Subcutaneous abdominal adipose tissue (tissue), 5 donors: ENCODE measurements around the gene MYH11.
A peak's percentile ranks its signal among the peaks of the same experiment; 100 is the strongest.
"Not testable (repeated sequence)": the region's sequence is repeated elsewhere in the genome, so short reads cannot be mapped to it uniquely, and the experiment has no call there.

ENCODE experiments used
- H3K27ac ChIP-seq: one replicate; pipeline ENCODE4 v1.7.0; 2013; ENCODE audit warnings: low read depth, mild to moderate bottlenecking, inconsistent platforms, low read length, moderate library complexity
- H3K27me3 ChIP-seq, 5 donors: one replicate each; pipeline ENCODE4 v1.7.0; 2013; ENCODE audit warnings: low read length in 5 of 5, inconsistent platforms in 1 of 5; ENCODE audit not compliant: control insufficient read depth in 5 of 5, insufficient read depth in 4 of 5
- H3K36me3 ChIP-seq, 5 donors: one replicate each; pipeline ENCODE4 v1.7.0; 2013; ENCODE audit warnings: low read length in 5 of 5; ENCODE audit not compliant: control insufficient read depth in 5 of 5, insufficient read depth in 5 of 5
- H3K4me1 ChIP-seq, 5 donors: one replicate each; pipeline ENCODE4 v1.7.0; 2013; ENCODE audit warnings: low read length in 5 of 5, mild to moderate bottlenecking in 3 of 5, moderate library complexity in 1 of 5; ENCODE audit not compliant: control insufficient read depth in 5 of 5, insufficient read depth in 5 of 5
- H3K4me3 ChIP-seq, 5 donors: one replicate each; pipeline ENCODE4 v1.7.0; 2013; ENCODE audit warnings: low read length in 5 of 5, low read depth in 1 of 5
- H3K9ac ChIP-seq, 5 donors: one replicate each; pipeline ENCODE4 v1.7.0; 2013; ENCODE audit warnings: low read length in 5 of 5, mild to moderate bottlenecking in 4 of 5, moderate library complexity in 3 of 5
- H3K9me3 ChIP-seq, 5 donors: one replicate each; pipeline ENCODE4 v1.7.0; 2013; ENCODE audit warnings: low read length in 5 of 5; ENCODE audit not compliant: control insufficient read depth in 5 of 5
- donor health status: healthy.
- donor health status: healthy.
- donor health status: healthy.
- donor health status: healthy.
- donor health status: healthy.

The MYH11 gene

GRCh38 chr16:15858921-15859668 lies 2.3 kb upstream of the MYH11 start:
- H3K27ac ChIP-seq = no peak overlapping the region
- no peaks in the 10 kb centered on the region for H3K36me3 ChIP-seq
- no peaks in the 10 kb centered on the region for H3K9me3 ChIP-seq
- peaks cover 2 to 19% (median 18%) of the 10 kb centered on the region in 5 donors for H3K4me1 ChIP-seq
- H3K27me3 ChIP-seq = peaks cover 8 to 32% (median 20%) of the 10 kb centered on the region in 5 donors
- no peak overlapping the region for H3K4me3 ChIP-seq
- H3K9ac ChIP-seq = no peak overlapping the region

DNA sequence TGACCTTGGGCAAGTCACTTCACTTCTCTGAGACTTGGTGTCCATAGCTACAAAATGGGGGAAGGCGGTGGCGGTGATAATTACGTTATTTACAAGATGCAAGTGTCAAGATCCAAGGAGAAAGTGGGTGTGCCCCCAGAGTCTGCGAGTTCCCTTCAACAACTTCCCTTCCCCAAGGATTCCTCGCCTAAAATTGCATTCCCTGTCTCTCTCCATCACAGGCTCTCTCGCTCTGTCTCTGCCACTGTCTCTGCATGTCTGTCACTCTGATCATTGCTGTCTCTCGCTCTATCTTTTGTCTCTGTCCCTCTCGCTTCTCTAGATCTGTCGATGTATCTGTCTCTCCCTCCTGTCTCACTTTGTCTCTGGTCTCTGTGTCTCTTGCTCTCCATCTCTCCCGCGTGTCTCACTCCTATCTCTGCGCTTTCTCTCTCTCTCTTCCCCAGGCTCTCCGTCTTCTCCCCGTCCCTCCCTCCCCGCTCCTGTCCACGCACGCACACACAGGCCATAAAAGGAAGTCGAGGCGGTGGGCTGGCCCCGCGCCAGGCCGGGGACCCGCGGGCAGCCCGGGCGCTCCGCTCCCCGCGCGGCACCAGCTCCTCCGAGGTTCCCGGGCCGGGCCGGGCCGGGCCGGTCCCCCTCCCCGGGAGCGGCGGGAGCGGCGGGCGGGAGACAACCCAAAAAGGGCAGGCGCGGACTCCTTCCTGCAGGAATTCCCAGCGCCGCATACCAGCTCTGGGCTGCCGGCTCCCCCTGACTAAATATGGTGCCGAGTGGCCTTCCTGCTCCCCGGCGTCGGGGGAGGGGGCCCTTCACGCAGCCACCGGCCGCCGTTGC lies 1.1 kb upstream of the MYH11 start:
- Histone ChIP-seq H3K9ac (no peak overlapping the region), H3K4me1 (peaks cover 2 to 19% (median 18%) of the 10 kb centered on the region in 5 donors)

GRCh38 chr16:15856182-15856581 lies 646 bp downstream of the MYH11 start:
- Histone ChIP-seq H3K36me3 (no peaks in the 10 kb centered on the region), H3K4me3 (no peak overlapping the region), H3K27ac (no peak overlapping the region), H3K9ac (no peak overlapping the region), H3K4me1 (peaks cover 2 to 19% (median 18%) of the 10 kb centered on the region in 5 donors), H3K27me3 (peaks cover 8 to 32% (median 20%) of the 10 kb centered on the region in 5 donors), H3K9me3 (no peaks in the 10 kb centered on the region)

More for the DNA sequence above, 1.1 kb upstream of the MYH11 start:
- H3K9me3 ChIP-seq = no peaks in the 10 kb centered on the region
- peak overlapping the region; percentile 43 to 72 (median 66) for H3K4me3 ChIP-seq
- no peaks in the 10 kb centered on the region for H3K36me3 ChIP-seq
- peaks cover 8 to 32% (median 20%) of the 10 kb centered on the region in 5 donors for H3K27me3 ChIP-seq
- H3K27ac ChIP-seq = no peak overlapping the region

DNA sequence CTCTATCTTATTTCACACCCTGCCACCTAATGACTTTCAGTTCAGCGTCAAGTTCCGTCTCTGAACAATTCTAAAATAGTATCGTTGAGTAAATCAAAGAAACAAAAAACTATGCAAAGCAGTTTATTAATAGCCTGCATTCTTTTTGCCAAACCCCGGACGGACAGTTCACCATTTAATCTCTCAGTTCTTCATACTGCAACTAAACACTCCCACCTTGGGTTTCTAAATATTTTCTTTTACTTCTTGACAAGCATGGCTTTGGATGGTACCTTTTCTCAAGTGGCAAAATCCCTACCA lies 1.2 kb downstream of the MYH11 start:
- no peaks in the 10 kb centered on the region for H3K9me3 ChIP-seq
- no peaks in the 10 kb centered on the region for H3K36me3 ChIP-seq
- no peak overlapping the region for H3K4me3 ChIP-seq
- peaks cover 8 to 32% (median 20%) of the 10 kb centered on the region in 5 donors for H3K27me3 ChIP-seq
- no peak overlapping the region for H3K9ac ChIP-seq
- peaks cover 2 to 19% (median 18%) of the 10 kb centered on the region in 5 donors for H3K4me1 ChIP-seq
- no peak overlapping the region for H3K27ac ChIP-seq

DNA sequence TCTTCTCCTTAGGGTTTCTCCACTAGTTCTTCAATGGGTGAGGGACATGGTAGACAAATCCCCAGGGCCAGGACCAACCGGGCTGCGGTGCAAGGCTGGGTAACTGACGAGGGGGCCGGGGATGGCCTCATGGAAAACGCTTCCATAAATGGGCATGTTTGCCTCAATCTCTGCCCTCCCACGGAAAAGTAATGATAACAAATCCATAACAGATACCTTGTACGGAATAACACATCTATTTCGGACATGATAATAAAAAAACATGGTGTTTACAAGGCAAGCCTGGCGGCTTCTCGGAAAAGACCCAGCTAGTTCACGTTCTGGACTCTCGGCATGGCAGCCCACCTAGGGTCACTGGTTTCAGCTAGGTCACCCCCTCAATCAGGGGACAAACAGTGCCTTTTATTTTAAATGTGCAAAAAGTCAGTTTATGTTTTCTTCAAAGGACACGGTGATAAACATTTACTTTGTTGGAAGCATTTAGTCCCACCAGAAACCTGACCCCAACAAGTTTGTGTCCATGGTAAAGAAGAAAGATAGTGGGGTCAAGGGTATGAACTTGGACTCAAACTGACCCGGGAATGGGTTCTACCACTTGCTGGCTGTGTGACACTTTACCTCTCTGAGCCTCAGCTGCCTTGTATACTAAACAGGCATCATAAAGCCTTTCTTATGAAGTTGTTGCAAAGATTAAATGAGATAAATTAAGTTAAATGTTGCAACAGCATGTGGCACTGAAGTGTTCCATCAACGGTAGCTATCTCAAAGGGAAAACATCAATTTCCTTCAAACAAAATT lies 1.7 kb downstream of the MYH11 start:
- peaks cover 2 to 19% (median 18%) of the 10 kb centered on the region in 5 donors for H3K4me1 ChIP-seq
- no peak overlapping the region for H3K4me3 ChIP-seq
- no peaks in the 10 kb centered on the region for H3K36me3 ChIP-seq
- no peak overlapping the region for H3K27ac ChIP-seq
- H3K9me3 ChIP-seq = no peaks in the 10 kb centered on the region
- peaks cover 8 to 32% (median 20%) of the 10 kb centered on the region in 5 donors for H3K27me3 ChIP-seq
- H3K9ac ChIP-seq = no peak overlapping the region

DNA sequence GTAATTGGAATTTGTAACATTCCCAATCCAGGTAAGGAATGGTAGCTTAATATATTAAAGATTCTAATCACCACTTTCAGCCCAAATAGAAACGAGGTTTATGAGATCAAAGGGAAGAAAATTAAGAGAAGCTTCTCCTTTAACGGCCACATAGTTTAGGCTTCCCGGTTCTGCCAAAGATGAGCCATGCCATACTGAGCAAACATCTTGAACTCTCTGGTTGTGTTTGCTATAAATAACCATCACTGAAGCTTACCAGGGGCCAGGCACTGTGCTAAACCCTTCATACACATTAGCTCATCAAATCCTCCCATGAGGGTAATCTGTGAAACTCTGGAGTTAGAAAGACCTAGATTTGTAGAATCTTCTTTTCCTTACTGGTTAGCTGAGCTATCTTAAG lies 2.8 kb downstream of the MYH11 start:
- no peaks in the 10 kb centered on the region for H3K9me3 ChIP-seq
- H3K4me1 ChIP-seq = peaks cover 2 to 19% (median 18%) of the 10 kb centered on the region in 5 donors
- H3K27ac ChIP-seq = no peak overlapping the region
- no peak overlapping the region for H3K9ac ChIP-seq
- no peaks in the 10 kb centered on the region for H3K36me3 ChIP-seq
- peaks cover 8 to 32% (median 20%) of the 10 kb centered on the region in 5 donors for H3K27me3 ChIP-seq
- H3K4me3 ChIP-seq = no peak overlapping the region

- Histone ChIP-seq H3K27me3 (peaks cover 8 to 32% (median 20%) of the 10 kb centered on the region in 5 donors), H3K4me3 (no peak overlapping the region), H3K9ac (no peak overlapping the region), H3K4me1 (peaks cover 2 to 16% (median 14%) of the 10 kb centered on the region in 5 donors), H3K27ac (no peak overlapping the region), H3K9me3 (no peaks in the 10 kb centered on the region), H3K36me3 (no peaks in the 10 kb centered on the region)
Observed at GRCh38 chr16:15853021-15853420, 3.8 kb downstream of the MYH11 start.

DNA sequence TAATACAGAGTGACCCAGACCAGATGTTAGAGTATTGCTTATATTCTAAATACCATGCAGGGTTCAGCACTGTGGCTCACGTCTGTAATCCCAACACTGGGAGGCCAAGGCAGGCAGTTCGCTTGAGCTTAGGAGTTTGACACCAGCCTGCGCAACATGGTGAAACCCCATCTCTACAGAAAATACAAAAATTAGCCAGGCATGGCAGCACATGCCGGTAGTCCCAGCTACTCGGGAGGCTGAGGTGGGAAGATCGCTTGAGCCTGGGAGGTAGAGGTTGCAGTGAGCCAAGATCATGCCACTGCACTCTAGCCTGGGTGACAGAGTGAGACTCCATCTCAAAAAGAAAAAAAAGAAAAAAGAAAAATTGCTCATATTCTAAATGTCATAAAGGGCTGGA lies 6.3 kb downstream of the MYH11 start:
- H3K4me3 ChIP-seq, H3K9ac ChIP-seq, H3K9me3 ChIP-seq, H3K27ac ChIP-seq, H3K36me3 ChIP-seq, H3K4me1 ChIP-seq, H3K27me3 ChIP-seq: not testable (repeated sequence)

DNA sequence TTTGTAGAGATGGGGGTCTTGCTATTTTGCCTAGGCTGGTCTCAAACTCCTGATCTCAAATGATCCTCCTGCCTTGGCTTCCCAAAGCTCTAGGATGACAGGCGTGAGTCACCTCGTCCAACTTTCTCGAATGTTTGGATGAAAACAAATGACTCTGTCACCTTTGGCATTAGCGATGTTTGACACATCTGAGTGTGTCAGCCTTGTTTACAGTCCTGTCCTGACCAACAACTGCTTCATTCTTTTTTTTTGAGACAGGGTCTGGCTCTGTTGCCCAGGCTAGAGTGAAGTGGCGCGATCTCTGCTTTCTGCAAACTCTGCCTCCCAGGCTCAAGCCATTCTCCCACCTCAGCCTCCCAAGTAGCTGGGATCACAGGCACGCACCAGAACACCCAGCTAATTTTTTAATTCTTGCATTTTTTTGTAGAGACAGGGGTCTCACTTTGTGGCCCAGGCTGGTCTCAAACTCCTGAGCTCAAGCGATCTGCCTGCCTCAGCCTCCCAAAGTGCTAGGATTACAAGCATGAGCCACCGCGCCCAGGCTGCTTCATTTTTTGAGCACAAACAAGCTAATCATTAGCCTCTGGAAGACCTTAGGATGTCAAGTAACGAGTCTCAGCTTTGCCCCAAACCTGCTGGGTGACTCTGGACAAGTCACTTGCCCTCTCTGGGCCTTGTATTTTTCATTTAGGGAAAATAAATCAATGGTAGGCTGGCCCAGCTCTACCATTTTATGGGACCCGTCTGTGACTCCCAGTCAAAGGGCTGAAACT lies 7.4 kb downstream of the MYH11 start:
- no peak overlapping the region for H3K4me3 ChIP-seq
- H3K27ac ChIP-seq = no peak overlapping the region

More for the DNA sequence above, 7.4 kb downstream of the MYH11 start:
- H3K9me3 ChIP-seq = no peaks in the 10 kb centered on the region
- no peaks in the 10 kb centered on the region for H3K36me3 ChIP-seq
- H3K4me1 ChIP-seq = no peaks in the 10 kb centered on the region
- no peak overlapping the region for H3K9ac ChIP-seq
- peaks cover 0 to 2% (median 0%) of the 10 kb centered on the region in 5 donors for H3K27me3 ChIP-seq
